ENCODE data around the gene CORT. TPM values are rescaled to one million over a fixed set of nuclear protein-coding genes. Genes with fewer than 3 reads are reported as not detected.
A peak's percentile ranks its signal among the peaks of the same experiment; 100 is the strongest.

CORT gene
- total RNA-seq, 2 donors from 2014 or later: 0.24 TPM; not detected in 1

GRCh38 chr1:10475510-10475909 is 25.7 kb downstream of the CORT start:
- peaks cover 13% of the 10 kb centered on the region for H3K4me1 Mint-ChIP-seq
- ATAC-seq (replicated peaks): no peak
- H3K4me3 Mint-ChIP-seq: peak overlapping the region; percentile 98
- H3K27me3 Mint-ChIP-seq: no peaks in the 10 kb centered on the region
- H3K27ac Mint-ChIP-seq: peak overlapping the region; percentile 96
- no peaks in the 10 kb centered on the region for H3K9me3 Mint-ChIP-seq
- peaks cover 5% of the 10 kb centered on the region for H3K36me3 Mint-ChIP-seq (ENCODE audit: low read depth)

DNA sequence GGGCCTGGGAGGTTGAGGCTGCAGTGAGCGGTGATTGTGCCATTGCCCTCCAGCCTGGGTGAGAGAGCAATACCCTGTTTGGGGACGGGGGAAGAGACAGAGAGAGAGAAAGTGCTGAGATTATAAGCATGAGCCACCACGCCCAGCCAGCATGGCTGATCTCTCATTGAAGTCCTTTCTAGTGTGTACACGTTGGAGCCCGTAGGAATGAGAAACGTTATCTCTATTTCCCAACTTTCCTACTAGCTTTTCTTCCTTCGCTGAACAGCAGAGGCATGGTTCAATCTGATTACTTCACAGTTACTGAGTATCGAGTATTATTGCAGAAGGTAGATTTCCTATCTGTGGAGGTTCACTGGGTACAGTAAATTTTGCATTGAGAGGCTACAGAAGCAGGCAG is 29.5 kb downstream of the CORT start:
- H3K36me3 Mint-ChIP-seq (ENCODE audit: low read depth): peaks cover 5% of the 10 kb centered on the region
- H3K4me1 Mint-ChIP-seq: peaks cover 8% of the 10 kb centered on the region
- no peak overlapping the region for H3K27ac Mint-ChIP-seq
- no peaks in the 10 kb centered on the region for H3K9me3 Mint-ChIP-seq
- H3K4me3 Mint-ChIP-seq: no peak overlapping the region
- no peaks in the 10 kb centered on the region for H3K27me3 Mint-ChIP-seq
- ATAC-seq (replicated peaks): no peak

GRCh38 chr1:10480614-10481013 is 30.8 kb downstream of the CORT start:
- Mint-ChIP-seq H3K27me3 (no peaks in the 10 kb centered on the region), H3K4me1 (peaks cover 14% of the 10 kb centered on the region), H3K4me3 (no peak overlapping the region), H3K27ac (no peak overlapping the region), H3K36me3 (ENCODE audit: low read depth) (peaks cover 10% of the 10 kb centered on the region), H3K9me3 (no peaks in the 10 kb centered on the region)
- no peak for ATAC-seq (replicated peaks)

GRCh38 chr1:10484521-10484920 is 34.7 kb downstream of the CORT start:
- no peaks in the 10 kb centered on the region for H3K27me3 Mint-ChIP-seq
- no peak for ATAC-seq (replicated peaks)
- peaks cover 12% of the 10 kb centered on the region for H3K4me1 Mint-ChIP-seq

DNA sequence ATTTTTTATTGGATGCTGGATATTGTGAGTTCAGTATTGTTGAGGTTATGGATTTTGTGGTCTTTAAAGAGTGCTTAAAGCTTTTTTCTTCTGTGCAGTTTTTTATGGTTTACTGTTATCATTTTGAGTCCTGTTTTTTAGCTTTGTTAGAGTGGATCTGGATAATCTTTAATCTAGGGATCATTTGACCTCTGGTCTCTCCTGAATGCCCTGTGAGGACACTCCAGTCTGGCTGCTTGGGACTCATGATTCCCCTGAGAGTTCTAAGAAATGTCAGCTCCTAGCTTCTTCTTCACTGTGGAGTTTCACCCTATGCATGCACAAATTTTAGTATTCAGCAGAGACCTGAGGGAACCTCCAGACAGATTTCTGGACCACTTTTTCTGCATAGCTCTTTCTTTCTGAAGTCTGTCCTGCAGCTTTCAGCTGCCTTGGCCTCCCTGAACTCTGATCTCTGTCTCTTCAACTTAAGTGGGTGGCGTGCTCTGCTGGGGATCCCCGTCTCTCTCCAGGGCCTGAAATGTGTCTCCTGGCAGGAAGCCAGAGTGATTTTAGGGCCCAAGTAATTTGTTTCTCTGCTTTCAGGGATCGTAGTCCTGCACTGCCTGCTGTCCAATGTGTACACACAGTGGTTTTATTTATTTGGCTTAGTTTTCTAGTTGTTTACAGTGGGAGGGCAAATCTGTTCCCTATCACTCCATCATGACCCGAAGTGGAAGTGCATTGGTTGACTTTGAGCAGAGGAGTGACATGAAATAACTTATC is 39.6 kb downstream of the CORT start:
- no peak for ATAC-seq (replicated peaks)
- no peak overlapping the region for H3K4me3 Mint-ChIP-seq
- peaks cover 14% of the 10 kb centered on the region for H3K4me1 Mint-ChIP-seq
- no peak overlapping the region for H3K27ac Mint-ChIP-seq
- H3K9me3 Mint-ChIP-seq: no peaks in the 10 kb centered on the region
- H3K36me3 Mint-ChIP-seq (ENCODE audit: low read depth): peaks cover 21% of the 10 kb centered on the region
- no peaks in the 10 kb centered on the region for H3K27me3 Mint-ChIP-seq

More at GRCh38 chr1:10484521-10484920, 34.7 kb downstream of the CORT start:
- H3K36me3 Mint-ChIP-seq (ENCODE audit: low read depth): peaks cover 18% of the 10 kb centered on the region
- no peak overlapping the region for H3K4me3 Mint-ChIP-seq
- no peaks in the 10 kb centered on the region for H3K9me3 Mint-ChIP-seq
- peak overlapping the region; percentile 1 for H3K27ac Mint-ChIP-seq

DNA sequence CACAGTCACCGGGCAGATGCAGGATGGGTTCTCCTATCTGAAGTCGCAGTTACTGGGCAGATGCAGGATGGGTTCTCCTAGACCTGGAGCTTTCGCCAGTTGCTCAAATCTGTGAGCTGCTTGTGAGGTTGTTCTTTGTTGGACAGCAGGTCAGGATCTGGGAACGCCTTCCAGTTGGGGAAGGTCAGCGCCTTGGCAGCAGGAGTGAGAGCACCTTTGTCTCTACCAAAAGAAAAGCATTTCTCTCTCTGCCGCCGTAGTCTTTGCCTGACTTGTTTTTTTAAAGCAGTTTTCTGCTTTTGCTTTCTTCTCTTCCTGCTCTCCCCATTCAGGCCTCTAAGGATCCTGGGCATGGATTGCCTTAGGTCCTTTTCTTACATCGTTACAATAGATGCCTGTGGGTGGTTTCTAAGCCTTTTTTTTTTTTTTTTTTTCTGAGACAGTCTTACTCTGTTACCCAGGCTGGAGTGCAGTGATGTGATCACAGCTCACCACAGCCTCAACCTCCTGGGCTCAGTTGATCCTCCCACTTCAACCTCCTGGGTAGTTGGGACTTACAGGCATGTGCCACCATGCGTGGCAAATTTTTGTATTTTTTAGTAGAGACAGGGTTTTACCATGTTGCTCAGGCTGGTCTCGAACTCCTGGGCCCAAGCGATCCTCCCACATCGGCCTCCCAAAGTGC is 40.6 kb downstream of the CORT start:
- Mint-ChIP-seq H3K4me1 (peaks cover 15% of the 10 kb centered on the region), H3K27ac (no peak overlapping the region), H3K27me3 (no peaks in the 10 kb centered on the region), H3K9me3 (no peaks in the 10 kb centered on the region), H3K36me3 (ENCODE audit: low read depth) (peaks cover 18% of the 10 kb centered on the region), H3K4me3 (no peak overlapping the region)
- no peak for ATAC-seq (replicated peaks)

DNA sequence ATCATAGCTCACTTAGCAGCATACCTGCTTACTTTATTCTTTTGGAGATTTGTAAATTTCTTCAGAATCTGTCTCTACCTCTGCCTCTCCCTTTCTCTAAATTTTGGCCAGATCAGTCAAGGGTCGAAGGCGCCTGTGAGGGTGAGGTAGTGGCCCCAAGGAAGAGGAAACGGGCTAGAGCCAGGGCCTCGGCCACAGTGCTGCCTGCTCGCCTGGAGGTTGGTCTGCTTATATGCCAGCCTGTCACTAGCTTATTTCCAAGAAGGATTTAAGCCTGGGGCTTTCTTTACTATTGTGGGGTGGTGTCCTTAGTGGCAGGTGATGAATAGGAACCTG is 44.6 kb downstream of the CORT start:
- Mint-ChIP-seq H3K9me3 (no peaks in the 10 kb centered on the region), H3K36me3 (ENCODE audit: low read depth) (peaks cover 30% of the 10 kb centered on the region), H3K4me1 (peaks cover 23% of the 10 kb centered on the region), H3K27ac (peak overlapping the region; percentile 61), H3K4me3 (peak overlapping the region; percentile 74), H3K27me3 (no peaks in the 10 kb centered on the region)
- no peak for ATAC-seq (replicated peaks)

GRCh38 chr1:10494754-10495474 is 45.1 kb downstream of the CORT start:
- Mint-ChIP-seq H3K27me3 (no peaks in the 10 kb centered on the region), H3K9me3 (no peaks in the 10 kb centered on the region), H3K4me1 (peaks cover 19% of the 10 kb centered on the region), H3K4me3 (peak overlapping the region; percentile 74), H3K27ac (peak overlapping the region; percentile 61), H3K36me3 (ENCODE audit: low read depth) (peaks cover 25% of the 10 kb centered on the region)
- peak; percentile 96 for ATAC-seq (replicated peaks)

DNA sequence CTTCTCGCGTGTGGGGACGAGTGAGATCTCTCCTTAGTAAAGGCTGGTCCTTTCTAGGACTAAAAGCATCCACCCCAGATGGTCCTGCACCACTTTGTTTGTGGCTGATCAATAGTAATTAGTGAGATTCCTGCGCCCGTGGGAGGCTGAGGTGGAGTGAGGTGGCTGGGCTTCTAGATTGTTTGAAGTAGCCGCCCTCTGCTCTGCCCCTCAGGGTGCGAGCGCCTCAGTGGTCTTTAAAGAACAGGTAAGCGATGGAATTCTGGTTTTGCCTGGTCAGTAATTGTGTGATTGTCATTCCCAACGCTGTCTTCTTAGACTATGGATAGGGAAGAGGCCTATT is 45.6 kb downstream of the CORT start:
- Mint-ChIP-seq H3K36me3 (ENCODE audit: low read depth) (peaks cover 24% of the 10 kb centered on the region), H3K4me3 (peak overlapping the region; percentile 74), H3K27ac (peak overlapping the region; percentile 61), H3K4me1 (peaks cover 19% of the 10 kb centered on the region), H3K9me3 (no peaks in the 10 kb centered on the region), H3K27me3 (no peaks in the 10 kb centered on the region)
- ATAC-seq (replicated peaks): no peak

- H3K9me3 Mint-ChIP-seq: no peaks in the 10 kb centered on the region
- H3K4me3 Mint-ChIP-seq: peak overlapping the region; percentile 74
- ATAC-seq (replicated peaks): no peak
- no peak overlapping the region for H3K27ac Mint-ChIP-seq
- H3K27me3 Mint-ChIP-seq: no peaks in the 10 kb centered on the region
- peaks cover 19% of the 10 kb centered on the region for H3K4me1 Mint-ChIP-seq
- H3K36me3 Mint-ChIP-seq (ENCODE audit: low read depth): peaks cover 24% of the 10 kb centered on the region
Measured at GRCh38 chr1:10495952-10496351, 46.1 kb downstream of the CORT start.

- Mint-ChIP-seq H3K36me3 (ENCODE audit: low read depth) (peaks cover 24% of the 10 kb centered on the region), H3K27me3 (no peaks in the 10 kb centered on the region), H3K4me3 (no peak overlapping the region), H3K9me3 (no peaks in the 10 kb centered on the region), H3K4me1 (peaks cover 22% of the 10 kb centered on the region), H3K27ac (no peak overlapping the region)
- no peak for ATAC-seq (replicated peaks)
Measured at GRCh38 chr1:10497109-10497508, 47.3 kb downstream of the CORT start.

- no peak overlapping the region for H3K4me3 Mint-ChIP-seq
- peak overlapping the region; percentile 65 for H3K27ac Mint-ChIP-seq
- H3K9me3 Mint-ChIP-seq: no peaks in the 10 kb centered on the region
- ATAC-seq (replicated peaks): no peak
- peaks cover 24% of the 10 kb centered on the region for H3K36me3 Mint-ChIP-seq (ENCODE audit: low read depth)
- no peaks in the 10 kb centered on the region for H3K27me3 Mint-ChIP-seq
- H3K4me1 Mint-ChIP-seq: peaks cover 25% of the 10 kb centered on the region
Measured at GRCh38 chr1:10498231-10498630, 48.4 kb downstream of the CORT start.

Data from activated T-helper 17 cell treated with anti-CD3 and anti-CD28 coated beads, Interleukin-2, amount 50 U/mL, for 72 hours (primary cell).